Nephron (organoid): Measurements from ENCODE around the gene TIMM29.
A peak's percentile ranks its signal among the peaks of the same experiment; 100 is the strongest.

Source experiments
- H3K27ac Mint-ChIP-seq, 3 experiments: 2 replicates each; pipeline ENCODE4 v1.8.0; 2020; ENCODE audit warnings: mixed read lengths in 3 of 3, mild to moderate bottlenecking in 2 of 3, moderate library complexity in 1 of 3
- H3K27me3 Mint-ChIP-seq: 2 replicates; pipeline ENCODE4 v1.8.0; 2021; ENCODE audit warnings: low read depth, mild to moderate bottlenecking, moderate library complexity, mixed read lengths
- H3K36me3 Mint-ChIP-seq: 2 replicates; pipeline ENCODE4 v1.8.0; 2020; ENCODE audit warnings: low read depth, mixed read lengths
- H3K4me1 Mint-ChIP-seq: 2 replicates; pipeline ENCODE4 v1.8.0; 2020; ENCODE audit warnings: mixed read lengths
- H3K4me3 Mint-ChIP-seq, 3 experiments: 2 replicates each; pipeline ENCODE4 v1.8.0; 2020; ENCODE audit warnings: mild to moderate bottlenecking in 3 of 3, mixed read lengths in 3 of 3, moderate library complexity in 2 of 3
- H3K9me3 Mint-ChIP-seq: 2 replicates; pipeline ENCODE4 v1.8.0; 2020; ENCODE audit warnings: mixed read lengths
- TF ChIP-seq, protein P1 (sequence below), 3 experiments: fragments of 200-600 bp; sonication (generic); IDR thresholded peaks; one replicate each; pipeline ENCODE4 v1.5.0; 2021; ENCODE audit warnings: antibody characterized with exemption in 3 of 3; ENCODE audit not compliant: unreplicated experiment in 3 of 3

TIMM29 gene

DNA sequence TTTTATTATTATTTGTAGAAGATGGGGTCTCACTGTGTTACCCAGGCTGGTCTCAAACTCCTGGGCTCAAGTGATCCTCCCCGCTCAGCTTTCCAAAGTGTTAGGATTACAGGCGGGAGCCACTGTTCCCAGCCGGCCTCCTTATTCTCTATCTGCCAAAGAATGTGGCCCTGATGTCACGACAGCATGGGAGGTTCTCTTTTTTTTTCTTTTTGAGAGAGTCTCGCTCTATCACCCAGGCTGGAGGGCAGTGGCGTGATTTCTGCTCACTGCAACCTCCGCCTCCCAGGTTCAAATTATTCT is 33.7 kb upstream of the TIMM29 start:
- Mint-ChIP-seq H3K36me3 (peaks cover 3% of the 10 kb centered on the region), H3K27me3 (no peaks in the 10 kb centered on the region), H3K4me1 (peaks cover 45% of the 10 kb centered on the region), H3K4me3 (peak overlapping the region in 1 of 3 experiments; percentile 10), H3K9me3 (no peaks in the 10 kb centered on the region), H3K27ac (peak overlapping the region; percentile 89 to 93 (median 91))
- TF ChIP-seq, protein P1, sequence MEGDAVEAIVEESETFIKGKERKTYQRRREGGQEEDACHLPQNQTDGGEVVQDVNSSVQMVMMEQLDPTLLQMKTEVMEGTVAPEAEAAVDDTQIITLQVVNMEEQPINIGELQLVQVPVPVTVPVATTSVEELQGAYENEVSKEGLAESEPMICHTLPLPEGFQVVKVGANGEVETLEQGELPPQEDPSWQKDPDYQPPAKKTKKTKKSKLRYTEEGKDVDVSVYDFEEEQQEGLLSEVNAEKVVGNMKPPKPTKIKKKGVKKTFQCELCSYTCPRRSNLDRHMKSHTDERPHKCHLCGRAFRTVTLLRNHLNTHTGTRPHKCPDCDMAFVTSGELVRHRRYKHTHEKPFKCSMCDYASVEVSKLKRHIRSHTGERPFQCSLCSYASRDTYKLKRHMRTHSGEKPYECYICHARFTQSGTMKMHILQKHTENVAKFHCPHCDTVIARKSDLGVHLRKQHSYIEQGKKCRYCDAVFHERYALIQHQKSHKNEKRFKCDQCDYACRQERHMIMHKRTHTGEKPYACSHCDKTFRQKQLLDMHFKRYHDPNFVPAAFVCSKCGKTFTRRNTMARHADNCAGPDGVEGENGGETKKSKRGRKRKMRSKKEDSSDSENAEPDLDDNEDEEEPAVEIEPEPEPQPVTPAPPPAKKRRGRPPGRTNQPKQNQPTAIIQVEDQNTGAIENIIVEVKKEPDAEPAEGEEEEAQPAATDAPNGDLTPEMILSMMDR (IDR thresholded peaks at IDR 0.05; ENCODE audit: unreplicated experiment in 3 of 3), result no peak

DNA sequence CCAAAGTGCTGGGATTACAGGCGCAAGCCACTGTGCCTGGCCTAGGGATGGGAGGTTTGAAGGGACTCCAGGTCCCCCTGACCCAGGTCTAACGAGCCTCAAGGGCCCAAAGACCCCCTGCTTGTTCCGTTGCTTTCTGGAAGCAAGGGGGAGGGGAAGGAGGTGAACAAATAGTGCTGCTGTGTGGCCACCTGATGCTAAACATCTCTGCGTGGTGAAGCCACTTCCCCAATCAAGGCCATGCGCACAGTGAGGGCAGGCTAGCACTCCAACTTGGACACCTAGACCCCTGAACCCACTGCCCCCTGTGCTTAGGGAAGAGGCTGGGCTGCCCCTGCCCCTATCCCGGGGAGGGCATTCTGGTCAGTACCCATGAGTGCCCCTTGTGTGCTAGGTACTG is 33.2 kb upstream of the TIMM29 start:
- H3K9me3 Mint-ChIP-seq, result no peaks in the 10 kb centered on the region
- H3K36me3 Mint-ChIP-seq, result peaks cover 7% of the 10 kb centered on the region
- H3K27ac Mint-ChIP-seq, result peak overlapping the region in 1 of 3 experiments; percentile 81
- H3K27me3 Mint-ChIP-seq, result no peaks in the 10 kb centered on the region
- TF ChIP-seq, protein P1 (IDR thresholded peaks at IDR 0.05; ENCODE audit: unreplicated experiment in 3 of 3), result no peak
- peaks cover 45% of the 10 kb centered on the region for H3K4me1 Mint-ChIP-seq
- H3K4me3 Mint-ChIP-seq, result no peak overlapping the region

DNA sequence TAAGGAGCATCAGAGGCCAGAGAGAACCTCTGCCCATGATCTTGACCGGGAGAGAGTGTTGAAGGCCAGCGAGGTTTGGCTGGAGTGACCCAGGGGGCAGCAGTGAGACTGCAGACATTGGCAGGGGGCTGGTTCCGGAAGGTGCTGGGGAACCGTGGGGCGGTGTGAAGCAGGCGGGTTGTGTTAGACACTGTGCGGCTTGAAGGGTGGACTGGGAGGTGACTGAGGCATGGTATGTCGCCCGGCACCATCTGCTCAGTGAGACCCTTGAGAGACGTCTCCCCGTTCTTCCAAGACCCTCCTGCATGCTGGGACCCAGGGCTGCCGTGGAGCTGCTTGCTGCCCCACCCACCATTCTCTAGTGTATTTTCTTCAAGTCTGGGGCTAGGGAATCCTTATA is 32.7 kb upstream of the TIMM29 start:
- Mint-ChIP-seq H3K27me3 (no peaks in the 10 kb centered on the region), H3K9me3 (no peaks in the 10 kb centered on the region), H3K4me3 (no peak overlapping the region), H3K4me1 (peaks cover 45% of the 10 kb centered on the region), H3K27ac (peak overlapping the region in 1 of 3 experiments; percentile 81), H3K36me3 (peaks cover 8% of the 10 kb centered on the region)
- TF ChIP-seq, protein P1 (IDR thresholded peaks at IDR 0.05; ENCODE audit: unreplicated experiment in 3 of 3), result peak in 1 of 3 experiments; percentile 11

DNA sequence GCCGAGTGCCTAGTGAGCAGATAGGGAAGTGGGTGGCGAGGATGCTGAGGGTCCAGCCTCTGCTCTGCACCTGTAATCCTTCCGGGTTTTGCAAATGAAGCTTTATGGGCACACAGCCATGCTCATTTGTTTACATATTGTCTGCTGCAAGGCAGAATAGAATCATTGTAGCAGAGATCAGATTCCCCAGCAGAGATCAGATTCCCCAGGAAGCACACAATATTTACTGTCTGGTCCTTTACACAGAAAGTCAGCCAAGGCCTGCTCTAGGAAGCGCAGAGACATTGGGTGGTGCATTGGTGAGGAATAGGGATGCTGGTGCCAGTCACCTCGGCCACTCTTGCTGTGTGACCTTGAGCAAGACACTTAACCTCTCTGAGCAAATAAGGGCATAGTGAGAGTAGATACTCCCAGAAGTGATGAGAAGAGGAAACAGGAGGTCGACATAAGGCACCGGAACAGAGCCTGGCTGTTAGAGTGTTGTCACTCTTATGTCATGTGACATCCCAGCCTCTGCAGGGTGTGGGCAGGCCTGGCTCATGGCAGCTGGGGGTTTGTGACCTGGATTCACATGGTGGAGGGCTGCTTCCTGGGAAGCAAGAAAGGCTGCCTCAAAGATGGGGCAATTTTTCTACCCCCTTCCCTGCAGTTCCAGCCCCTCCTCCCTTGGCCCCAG is 31.6 kb upstream of the TIMM29 start:
- Mint-ChIP-seq H3K27me3 (no peaks in the 10 kb centered on the region), H3K4me1 (peaks cover 34% of the 10 kb centered on the region), H3K27ac (peak overlapping the region; percentile 62 to 81 (median 71)), H3K36me3 (peaks cover 8% of the 10 kb centered on the region), H3K4me3 (no peak overlapping the region), H3K9me3 (no peaks in the 10 kb centered on the region)
- TF ChIP-seq, protein P1 (IDR thresholded peaks at IDR 0.05; ENCODE audit: unreplicated experiment in 3 of 3), result no peak

DNA sequence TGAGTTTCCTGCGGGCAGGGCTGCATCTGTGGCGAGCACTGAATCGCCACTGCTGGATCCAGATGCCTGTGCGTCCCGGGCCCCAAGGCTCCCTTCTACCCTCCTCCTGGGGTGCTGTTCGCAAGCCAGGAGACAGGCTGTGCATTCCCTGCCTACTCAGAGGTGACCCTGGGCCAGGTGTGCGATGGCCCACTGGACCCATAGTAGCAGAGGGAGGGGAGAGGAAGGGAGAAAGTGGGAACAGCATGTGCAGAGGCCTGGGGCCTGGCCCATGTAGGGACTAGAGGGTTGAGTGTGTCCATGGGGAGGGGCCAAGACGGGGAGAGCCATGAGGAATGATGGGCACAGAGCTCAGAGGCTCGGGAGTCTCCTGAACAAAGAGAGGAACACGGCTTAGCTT is 30.0 kb upstream of the TIMM29 start:
- Mint-ChIP-seq H3K27ac (no peak overlapping the region), H3K9me3 (peaks cover 5% of the 10 kb centered on the region), H3K4me1 (peaks cover 27% of the 10 kb centered on the region), H3K4me3 (no peak overlapping the region), H3K27me3 (no peaks in the 10 kb centered on the region), H3K36me3 (peaks cover 21% of the 10 kb centered on the region)
- TF ChIP-seq, protein P1 (IDR thresholded peaks at IDR 0.05; ENCODE audit: unreplicated experiment in 3 of 3), result no peak

DNA sequence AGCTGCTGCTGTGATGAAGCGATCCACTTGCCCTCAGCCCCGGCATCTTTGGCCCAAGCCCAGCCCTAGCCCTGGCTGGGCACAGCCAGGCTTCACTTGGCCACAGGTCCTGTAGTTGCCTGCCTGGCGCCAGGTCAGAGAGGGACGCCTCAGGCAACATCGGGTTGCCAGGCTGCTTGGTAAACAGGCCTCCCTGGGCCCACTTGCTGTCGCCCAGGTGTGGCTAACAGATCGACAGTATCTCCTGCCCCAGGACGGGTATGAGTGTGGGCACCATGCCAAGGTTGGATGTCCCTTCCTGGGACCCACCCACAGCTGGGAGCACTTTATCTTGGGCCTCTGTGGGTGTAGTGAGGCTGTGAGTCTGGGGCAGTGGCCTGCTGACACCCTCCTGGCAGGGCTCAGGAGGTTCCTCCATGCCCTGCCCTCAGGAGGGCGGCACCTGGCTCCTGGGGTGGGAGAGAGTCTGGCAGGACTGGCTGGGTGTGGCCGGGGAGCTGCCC is 29.4 kb upstream of the TIMM29 start:
- Mint-ChIP-seq H3K27ac (no peak overlapping the region), H3K9me3 (peaks cover 5% of the 10 kb centered on the region), H3K36me3 (peaks cover 25% of the 10 kb centered on the region)

More for the DNA sequence above, 29.4 kb upstream of the TIMM29 start:
- TF ChIP-seq, protein P1 (IDR thresholded peaks at IDR 0.05; ENCODE audit: unreplicated experiment in 3 of 3), result no peak
- Mint-ChIP-seq H3K27me3 (no peaks in the 10 kb centered on the region), H3K4me3 (no peak overlapping the region), H3K4me1 (peaks cover 21% of the 10 kb centered on the region)
